ENCODE data around the gene HPX. TPM values are rescaled to one million over a fixed set of nuclear protein-coding genes. Genes with fewer than 3 reads are reported as not detected.

Gene HPX
- total RNA-seq, 1 donor from 2014 or later = 0.56 TPM

DNA sequence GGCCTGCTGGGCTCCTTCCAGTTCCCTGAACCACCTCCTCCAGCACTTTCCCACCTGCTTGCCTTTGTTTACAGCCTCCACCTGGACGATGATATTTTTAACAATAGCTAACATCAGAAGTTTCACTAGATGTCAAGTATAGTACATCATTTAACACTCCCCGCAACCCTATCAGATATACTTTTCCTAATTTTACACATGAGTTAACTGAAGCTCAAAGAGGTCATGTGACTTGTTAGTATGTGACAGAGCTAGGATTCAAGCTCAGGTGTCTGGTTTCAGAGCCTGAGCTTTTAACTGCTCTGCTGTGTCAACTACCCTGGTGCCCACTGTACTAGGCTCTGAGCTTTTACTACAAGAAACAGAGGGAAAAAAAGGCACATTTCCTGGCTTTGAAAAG, 14.3 kb upstream of the HPX start:
- no peak overlapping the region for H3K4me3 Mint-ChIP-seq

DNA sequence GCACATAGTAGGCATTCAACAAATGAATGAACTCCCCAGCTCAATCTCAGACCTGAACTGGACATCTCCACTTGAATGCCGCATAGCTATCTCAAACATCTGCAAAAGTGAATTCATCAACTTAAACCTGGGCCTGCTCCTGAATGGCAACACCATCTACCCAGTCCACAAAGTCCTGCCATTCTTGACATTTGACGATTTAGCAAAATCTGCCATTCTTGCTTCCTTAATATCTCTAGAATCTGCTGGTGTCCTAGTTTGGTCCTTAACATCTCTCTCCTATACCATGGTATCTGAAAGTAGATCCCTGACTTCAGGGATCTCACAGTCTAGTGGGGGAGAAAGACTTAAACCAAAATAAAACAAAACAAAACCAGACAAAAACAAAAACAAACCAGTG, 12.4 kb upstream of the HPX start:
- no peak overlapping the region for H3K4me3 Mint-ChIP-seq
- Histone ChIP-seq H3K4me1 (no peaks in the 10 kb centered on the region), H2AFZ (replicated peaks) (no peak overlapping the region), H3K4me3 (no peak overlapping the region), H3K36me3 (no peaks in the 10 kb centered on the region), H3K27me3 (no peaks in the 10 kb centered on the region), H3F3A (ENCODE audit: low read depth) (no peaks in the 10 kb centered on the region), H3K79me2 (ENCODE audit: low read depth) (no peaks in the 10 kb centered on the region), H3K9ac (no peak overlapping the region), H4K20me1 (ENCODE audit: low read depth) (no peaks in the 10 kb centered on the region), H3K27ac (no peak overlapping the region), H3K4me2 (no peak overlapping the region), H3K9me3 (ENCODE audit: low read depth) (no peaks in the 10 kb centered on the region)
- TF ChIP-seq CTCF (IDR thresholded peaks at IDR 0.05) (no peak), EZH2phosphoT487 (IDR thresholded peaks at IDR 0.05) (no peak), EZH2 (IDR thresholded peaks at IDR 0.05) (no peak)
- H3K27ac Mint-ChIP-seq = no peak overlapping the region
- no peak for DNase-seq (ENCODE audit: low spot score)
- no peaks in the 10 kb centered on the region for H3K4me1 Mint-ChIP-seq
- H3K9me3 Mint-ChIP-seq = no peaks in the 10 kb centered on the region
- H3K36me3 Mint-ChIP-seq = no peaks in the 10 kb centered on the region
- H3K27me3 Mint-ChIP-seq (ENCODE audit: insufficient read depth, low read depth) = no peaks in the 10 kb centered on the region

More for the DNA sequence above, 14.3 kb upstream of the HPX start:
- no peak overlapping the region for H3K4me3 ChIP-seq
- no peaks in the 10 kb centered on the region for H3K4me1 Mint-ChIP-seq
- H3K9me3 ChIP-seq (ENCODE audit: low read depth) = no peaks in the 10 kb centered on the region
- no peak overlapping the region for H3K27ac ChIP-seq
- H3K4me1 ChIP-seq = no peaks in the 10 kb centered on the region
- no peaks in the 10 kb centered on the region for H3F3A ChIP-seq (ENCODE audit: low read depth)
- H3K27ac Mint-ChIP-seq = no peak overlapping the region
- no peak overlapping the region for H3K4me2 ChIP-seq
- H3K9ac ChIP-seq = no peak overlapping the region
- H4K20me1 ChIP-seq (ENCODE audit: low read depth) = no peaks in the 10 kb centered on the region
- no peaks in the 10 kb centered on the region for H3K36me3 ChIP-seq
- no peak overlapping the region for H2AFZ ChIP-seq (replicated peaks)
- DNase-seq (ENCODE audit: low spot score) = no peak
- TF ChIP-seq EZH2 (IDR thresholded peaks at IDR 0.05) (no peak), EZH2phosphoT487 (IDR thresholded peaks at IDR 0.05) (no peak), CTCF (IDR thresholded peaks at IDR 0.05) (no peak)
- H3K9me3 Mint-ChIP-seq = no peaks in the 10 kb centered on the region
- H3K79me2 ChIP-seq (ENCODE audit: low read depth) = no peaks in the 10 kb centered on the region
- H3K27me3 Mint-ChIP-seq (ENCODE audit: insufficient read depth, low read depth) = no peaks in the 10 kb centered on the region
- peaks cover 3% of the 10 kb centered on the region for H3K36me3 Mint-ChIP-seq
- no peaks in the 10 kb centered on the region for H3K27me3 ChIP-seq

GRCh38 chr11:6452219-6452618, 11.4 kb upstream of the HPX start:
- Histone ChIP-seq H3K79me2 (ENCODE audit: low read depth) (no peaks in the 10 kb centered on the region), H3K4me2 (no peak overlapping the region), H3F3A (ENCODE audit: low read depth) (no peaks in the 10 kb centered on the region), H3K4me1 (no peaks in the 10 kb centered on the region), H2AFZ (replicated peaks) (no peak overlapping the region), H4K20me1 (ENCODE audit: low read depth) (no peaks in the 10 kb centered on the region), H3K4me3 (no peak overlapping the region), H3K36me3 (no peaks in the 10 kb centered on the region), H3K9ac (no peak overlapping the region), H3K27me3 (no peaks in the 10 kb centered on the region), H3K9me3 (ENCODE audit: low read depth) (no peaks in the 10 kb centered on the region), H3K27ac (no peak overlapping the region)
- Mint-ChIP-seq H3K4me1 (no peaks in the 10 kb centered on the region), H3K36me3 (no peaks in the 10 kb centered on the region), H3K4me3 (no peak overlapping the region), H3K27me3 (ENCODE audit: insufficient read depth, low read depth) (no peaks in the 10 kb centered on the region), H3K9me3 (no peaks in the 10 kb centered on the region), H3K27ac (no peak overlapping the region)
- no peak for DNase-seq (ENCODE audit: low spot score)
- TF ChIP-seq EZH2phosphoT487 (IDR thresholded peaks at IDR 0.05) (no peak), CTCF (IDR thresholded peaks at IDR 0.05) (no peak), EZH2 (IDR thresholded peaks at IDR 0.05) (no peak)

Data from neural progenitor cell (in vitro differentiated cells).